Germinal center (tissue), 1 donor: ENCODE measurements around the gene TEKT1.

Experiments used
- DNase-seq: peaks from one replicate; pipeline ENCODE4 v3.0.0; 2012; ENCODE audit warnings: mixed read lengths, low spot score

Gene TEKT1

GRCh38 chr17:6757747-6758146 is 73.8 kb downstream of the TEKT1 start:
- DNase-seq, result no peak

DNA sequence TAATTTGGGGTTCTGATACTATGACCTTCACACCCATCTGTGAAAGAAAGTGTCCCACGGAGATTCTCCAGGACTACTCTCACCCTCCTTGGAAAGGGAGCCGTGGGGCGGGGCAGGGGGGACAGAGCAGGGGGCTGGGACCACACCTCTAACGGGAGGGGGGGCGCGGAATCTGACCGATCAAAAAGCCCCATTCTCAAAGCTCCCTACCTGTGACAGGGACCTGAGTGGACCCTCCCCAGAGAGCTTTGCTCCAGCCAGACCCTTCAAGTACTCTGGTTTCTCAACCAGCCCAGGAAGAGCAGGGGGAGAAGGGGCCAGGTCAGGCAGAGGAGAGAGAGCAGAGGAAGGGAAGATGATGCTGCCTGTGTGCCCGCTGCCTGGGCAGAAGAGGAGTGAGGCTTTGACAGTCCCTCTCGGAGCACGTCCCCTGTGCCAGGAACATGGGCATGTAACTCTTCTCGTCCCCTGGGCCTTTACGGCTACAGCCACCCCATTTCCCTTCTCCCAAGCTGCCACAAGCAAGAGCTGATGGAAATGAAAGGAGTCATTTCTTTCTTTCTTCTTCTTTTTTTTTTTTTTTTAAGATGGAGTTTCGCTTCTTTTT is 75.0 kb downstream of the TEKT1 start:
- DNase-seq, result no peak

- peak; percentile 54 for DNase-seq
Observed at GRCh38 chr17:6755731-6756184, 75.8 kb downstream of the TEKT1 start, which contains the start of gene XAF1. Gene XAF1, plus strand, starts transcription at chr17:6756046. Its CDS starts 33 bp downstream, at chr17:6756079.

DNA sequence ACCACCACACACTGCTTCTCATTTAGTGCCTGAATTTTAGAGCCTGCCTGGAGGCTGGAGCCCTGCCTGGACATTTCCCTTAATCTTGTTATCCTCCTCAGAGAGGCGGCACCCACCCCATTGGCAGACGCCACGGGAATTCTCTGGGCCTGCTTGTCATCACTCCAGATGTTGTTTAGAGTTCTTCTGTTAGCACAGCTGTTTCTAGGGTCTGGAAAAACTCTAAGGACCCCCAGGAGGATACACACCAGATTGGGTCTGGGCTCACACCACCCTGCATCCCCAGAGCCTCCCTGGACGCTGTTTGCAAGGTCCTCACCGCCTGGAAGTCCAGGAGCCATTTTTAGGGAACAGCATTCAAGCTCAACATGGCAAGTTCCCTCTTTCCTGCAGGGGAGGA is 76.2 kb downstream of the TEKT1 start:
- no peak for DNase-seq

DNA sequence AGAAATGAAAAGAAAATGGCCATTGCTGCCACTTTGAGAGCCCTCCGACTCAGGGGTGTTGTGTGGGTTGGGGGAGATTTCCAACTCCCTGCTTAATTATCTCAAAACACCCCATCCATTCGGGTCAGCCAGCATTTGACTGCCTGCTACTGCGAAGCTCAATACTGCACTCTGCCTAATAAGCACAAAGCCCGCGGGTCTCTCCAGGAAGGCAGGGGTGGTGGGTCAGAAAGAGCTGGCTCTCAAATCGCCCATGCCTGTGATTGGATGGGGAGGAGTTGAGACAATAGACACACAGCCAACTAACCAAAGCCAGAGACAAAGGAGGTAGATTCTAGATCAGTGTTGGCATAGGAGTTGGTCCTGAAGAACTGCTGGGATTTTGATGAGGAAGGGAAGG is 78.0 kb downstream of the TEKT1 start:
- DNase-seq, result no peak

GRCh38 chr17:6753006-6753445 is 78.5 kb downstream of the TEKT1 start:
- DNase-seq, result no peak

- no peak for DNase-seq
Observed at GRCh38 chr17:6752068-6752909, 79.2 kb downstream of the TEKT1 start.

DNA sequence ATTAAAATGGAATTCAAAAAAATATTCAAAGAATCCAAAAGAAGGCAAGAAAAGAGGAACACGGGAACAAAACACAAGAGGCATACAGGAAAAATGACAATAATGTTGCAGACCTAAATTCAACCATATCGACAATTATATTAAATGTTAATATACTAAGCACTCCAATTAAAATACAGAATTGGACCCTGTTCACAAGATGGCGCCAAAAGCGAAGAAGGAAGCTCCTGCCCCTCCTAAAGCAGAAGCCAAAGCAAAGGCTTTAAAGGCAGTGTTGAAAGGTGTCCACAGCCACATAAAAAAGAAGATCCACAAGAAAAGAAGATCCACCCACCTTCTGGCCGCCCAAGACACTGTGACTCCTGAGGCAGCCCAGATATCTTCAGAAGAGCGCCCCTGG is 82.0 kb downstream of the TEKT1 start:
- DNase-seq, result no peak

DNA sequence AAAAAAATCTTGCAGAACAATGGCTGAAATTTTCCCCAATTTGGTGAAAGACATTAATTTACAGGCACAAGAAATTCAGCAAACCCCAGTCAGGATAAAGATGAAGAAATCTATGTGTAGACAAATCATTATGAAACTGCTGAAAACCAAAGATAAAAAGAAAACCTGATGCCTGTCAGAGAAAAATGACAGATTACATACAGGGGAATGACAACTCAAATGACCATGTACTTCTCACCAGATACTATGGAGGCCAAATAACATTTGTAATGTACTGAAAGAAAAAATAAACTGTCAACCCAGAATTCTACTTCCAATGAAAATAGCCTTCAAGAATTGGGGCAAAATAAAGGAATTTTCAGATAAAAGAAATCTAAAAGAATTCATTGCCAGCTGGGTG is 82.9 kb downstream of the TEKT1 start:
- DNase-seq, result no peak
